ENCODE data around the gene IL17C. TPM values are rescaled to one million over a fixed set of nuclear protein-coding genes. Genes with fewer than 3 reads are reported as not detected.

Gene IL17C
- total RNA-seq, 1 donor from 2014 or later: not detected

GRCh38 chr16:88686439-88687253 is 48.3 kb downstream of the IL17C start, which contains the start of gene SNAI3:
Gene SNAI3 (minus strand): TSS chr16:88686507. CDS start chr16:88686406, 101 bp downstream.
- ATAC-seq: peak; percentile 84

- ATAC-seq: no peak
These were observed 48.8 kb downstream of the IL17C start for GRCh38 chr16:88687254-88687576.

- no peak for ATAC-seq
These were observed 49.3 kb downstream of the IL17C start for GRCh38 chr16:88687676-88688012.

GRCh38 chr16:88688013-88688778 is 49.8 kb downstream of the IL17C start:
- no peak for ATAC-seq

Other genes starting within 250 kb of the IL17C start
- gene ZFPM1, start 185.3 kb upstream of the IL17C start, total RNA-seq: 3.2 TPM
- gene ZC3H18, start 68.2 kb upstream of the IL17C start, total RNA-seq: 21.9 TPM
- 66.3 TPM for gene CYBA, start 12.5 kb downstream of the IL17C start, total RNA-seq
- gene MVD, start 24.5 kb downstream of the IL17C start, total RNA-seq: 154 TPM
- 0.28 TPM for gene SNAI3, start 47.9 kb downstream of the IL17C start, total RNA-seq
- 4.7 TPM for gene RNF166, start 67.8 kb downstream of the IL17C start, total RNA-seq
- 14.3 TPM for gene CTU2, start 67.9 kb downstream of the IL17C start, total RNA-seq
- 64.7 TPM for gene PIEZO1, start 146.6 kb downstream of the IL17C start, total RNA-seq
- gene CDT1, start 165.2 kb downstream of the IL17C start, total RNA-seq: 21.6 TPM
- gene APRT, start 173.4 kb downstream of the IL17C start, total RNA-seq: 207 TPM
- gene GALNS, start 218.4 kb downstream of the IL17C start, total RNA-seq: 17.0 TPM
- gene TRAPPC2L, start 218.6 kb downstream of the IL17C start, total RNA-seq: 61.0 TPM
- gene PABPN1L, start 228.1 kb downstream of the IL17C start, total RNA-seq: not detected